Panc1 (cell line): ENCODE measurements around the gene MEIOB. TPM values are rescaled to one million over a fixed set of nuclear protein-coding genes. Genes with fewer than 3 reads are reported as not detected.
"Not testable (repeated sequence)": the region's sequence is repeated elsewhere in the genome, so short reads cannot be mapped to it uniquely, and the experiment has no call there.

Experiments used
- ATAC-seq: fragments of 200-7000 bp; cut with Tn5 transposase; 2 replicates; pipeline ENCODE4 v1.9.1; 2020; ENCODE audit warnings: mild to moderate bottlenecking, moderate library complexity
- Bru-seq: library from RNA; stranded (reverse); fragments of 400-500 nt; gene quantifications from one replicate; lab custom pipeline; 2021; lab: Mats Ljungman, UMichigan
- BruChase-seq, 2 experiments: library from RNA; stranded (reverse); fragments of 400-500 nt; gene quantifications; one replicate each; lab custom pipeline; 2021; lab: Mats Ljungman, UMichigan
- BruUV-seq: library from RNA; stranded (reverse); fragments of 400-500 nt; replicated peaks from 2 replicates; lab custom pipeline; 2021; lab: Mats Ljungman, UMichigan
- CTCF ChIA-PET: fragments of 300-600 bp; sonication (Branson Sonifier 250); formaldehyde crosslinking; loops from one replicate; lab custom pipeline; 2022; ENCODE audit warnings: antibody characterized with exemption; lab: Charles Lee
- POLR2A ChIA-PET: fragments of 300-600 bp; sonication (Branson Sonifier 250); formaldehyde crosslinking; loops from one replicate; lab custom pipeline; 2022; ENCODE audit warnings: antibody characterized with exemption; lab: Charles Lee
- DNase-seq: peaks from one replicate; pipeline ENCODE4 v3.0.0-alpha.2; 2010; ENCODE audit warnings: low read depth, low spot score
- H3K27ac ChIP-seq: 2 replicates; pipeline ENCODE4 v1.5.1; 2011; ENCODE audit warnings: mild to moderate bottlenecking, low read length, inconsistent platforms
- H3K27me3 ChIP-seq: fragments of 200-500 bp; sonication (Bioruptor generic); 2 replicates; pipeline ENCODE4 v1.6.0; 2014; ENCODE audit warnings: low read length, inconsistent platforms; ENCODE audit not compliant: control insufficient read depth, insufficient read depth
- H3K36me3 ChIP-seq: fragments of 200-500 bp; sonication (Bioruptor generic); 2 replicates; pipeline ENCODE4 v1.5.1; 2014; ENCODE audit warnings: inconsistent platforms, mild to moderate bottlenecking, low read length, moderate library complexity; ENCODE audit not compliant: control insufficient read depth, insufficient read depth
- H3K4me1 ChIP-seq: 2 replicates; pipeline ENCODE4 v1.5.1; 2011; ENCODE audit warnings: inconsistent platforms, mild to moderate bottlenecking, low read length, moderate library complexity; ENCODE audit not compliant: control insufficient read depth, insufficient read depth
- H3K4me3 ChIP-seq, 2 experiments: 2 replicates each; pipeline ENCODE4 v1.5.1; 2011 to 2012; ENCODE audit warnings: low read depth in 2 of 2, low read length in 2 of 2, mild to moderate bottlenecking in 2 of 2, inconsistent platforms in 1 of 2, moderate library complexity in 1 of 2
- H3K9me3 ChIP-seq: fragments of 200-500 bp; sonication (Bioruptor generic); 2 replicates; pipeline ENCODE4 v1.5.1; 2014; ENCODE audit warnings: low read depth, mild to moderate bottlenecking, inconsistent platforms, low read length, moderate library complexity; ENCODE audit not compliant: control insufficient read depth, insufficient read depth
- CTCF ChIP-seq: fragments of 450-650 bp; IDR thresholded peaks from 2 replicates; pipeline ENCODE4 v1.5.1; 2017; ENCODE audit warnings: mild to moderate bottlenecking
- POLR2AphosphoS5 ChIP-seq: IDR thresholded peaks from 2 replicates; pipeline ENCODE4 v1.6.1; 2012; ENCODE audit warnings: mild to moderate bottlenecking, low read depth, low read length, moderate library complexity
- SIN3A ChIP-seq: IDR thresholded peaks from 2 replicates; pipeline ENCODE4 v1.6.1; 2012; ENCODE audit warnings: low read depth, mild to moderate bottlenecking, low read length, moderate library complexity, borderline replicate concordance; ENCODE audit not compliant: insufficient read depth
- TCF7L2 ChIP-seq: IDR thresholded peaks from 2 replicates; pipeline ENCODE4 v1.6.1; 2011; ENCODE audit warnings: mild to moderate bottlenecking, low read depth, low read length, inconsistent platforms
- in situ Hi-C: cut with HindIII; loops from 2 replicates; pipeline ENCODE4 v1.10.0; 2016; ENCODE audit warnings: low sequenced_read_pairs, low pct_unique_long_range_greater_than_20kb
- intact Hi-C: fragments of 100-400 bp; cut with micrococcal nuclease; formaldehyde crosslinking; loops from one replicate; pipeline ENCODE4 v1.10.0; 2022; ENCODE audit not compliant: unreplicated experiment
- long read RNA-seq: library from polyadenylated mRNA; unstranded; transcript quantifications from one replicate; pipeline ENCODE4 v2.0.0, GENCODE V29; 2021; ENCODE audit not compliant: unreplicated experiment
- polyA plus RNA-seq: library from polyadenylated mRNA; unstranded; fragments of >200 nt; gene quantifications from one replicate; pipeline ENCODE4 v1.2.1, GENCODE V29; 2012; ENCODE audit warnings: missing spikeins; ENCODE audit not compliant: insufficient read length
- total RNA-seq: library from RNA; stranded (reverse); gene quantifications from one replicate; pipeline ENCODE4 v1.2.1, GENCODE V29; 2021; ENCODE audit not compliant: unreplicated experiment
- TF ChIP-seq, protein P1 (sequence below), 2 experiments: IDR thresholded peaks; 2 replicates each; pipeline ENCODE4 v1.6.1; 2011 to 2012; ENCODE audit warnings: low read depth in 2 of 2, control low read depth in 1 of 2, low read length in 1 of 2, mild to moderate bottlenecking in 1 of 2, moderate library complexity in 1 of 2; ENCODE audit not compliant: insufficient read depth in 1 of 2

Gene MEIOB, protein sequence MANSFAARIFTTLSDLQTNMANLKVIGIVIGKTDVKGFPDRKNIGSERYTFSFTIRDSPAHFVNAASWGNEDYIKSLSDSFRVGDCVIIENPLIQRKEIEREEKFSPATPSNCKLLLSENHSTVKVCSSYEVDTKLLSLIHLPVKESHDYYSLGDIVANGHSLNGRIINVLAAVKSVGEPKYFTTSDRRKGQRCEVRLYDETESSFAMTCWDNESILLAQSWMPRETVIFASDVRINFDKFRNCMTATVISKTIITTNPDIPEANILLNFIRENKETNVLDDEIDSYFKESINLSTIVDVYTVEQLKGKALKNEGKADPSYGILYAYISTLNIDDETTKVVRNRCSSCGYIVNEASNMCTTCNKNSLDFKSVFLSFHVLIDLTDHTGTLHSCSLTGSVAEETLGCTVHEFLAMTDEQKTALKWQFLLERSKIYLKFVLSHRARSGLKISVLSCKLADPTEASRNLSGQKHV
- total RNA-seq (not detected), Bru-seq, nascent RNA (percentile 8 among the genes with signal in this experiment), BruChase-seq, experiment 1, labeled RNA remaining after a 2-hour chase (percentile 11 among the genes with signal in this experiment), BruChase-seq, experiment 2, labeled RNA remaining after a 6-hour chase (percentile 7 among the genes with signal in this experiment)
- not detected for polyA plus RNA-seq
- long read RNA-seq, result 0 reads

DNA sequence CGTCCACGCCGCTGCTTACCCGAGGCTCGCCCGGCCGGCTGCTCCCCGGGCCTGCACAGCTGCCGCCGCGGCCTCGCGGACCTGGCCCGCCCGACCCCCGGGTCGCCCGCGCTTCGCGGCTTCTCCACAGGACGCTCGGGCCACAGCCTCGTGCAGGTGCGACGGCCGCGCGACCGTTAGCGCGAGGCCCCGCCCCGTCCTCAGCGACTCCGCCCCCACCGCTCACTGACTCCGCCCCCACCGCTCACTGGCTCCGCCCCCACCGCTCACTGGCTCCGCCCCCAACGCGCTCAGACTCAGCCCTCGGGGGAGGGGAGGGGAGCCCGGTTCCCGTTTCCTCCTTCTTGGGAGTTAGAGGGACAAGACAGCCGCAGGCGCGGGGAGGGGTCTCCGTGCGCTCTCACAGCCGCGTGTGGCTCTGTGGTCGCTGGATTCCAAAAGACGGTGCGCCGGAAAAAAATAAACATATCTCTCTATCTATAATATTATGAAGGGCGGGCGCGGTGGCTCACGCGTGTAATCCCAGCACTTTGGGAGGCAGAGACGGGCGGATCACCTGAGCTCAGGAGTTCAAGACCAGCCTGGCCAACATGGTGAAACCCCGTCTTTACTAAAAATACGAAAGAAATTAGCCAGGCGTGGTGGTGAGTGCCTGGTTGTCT is at the start of gene MEIOB:
Gene MEIOB, minus strand, starts transcription at position 191 of the 662 bp plus-strand sequence. CDS start 3,989 bp downstream, outside the sequence.
- in situ Hi-C loops, result no loop called here
- BruUV-seq, result no TSS peak
- intact Hi-C loops, result no loop called here
- CTCF ChIA-PET, result interaction anchor here (0.6 kb wide), 1 partner anchor 26 kb away, joined by 4 read pairs; no protein-coding TSS in a partner anchor
- H3K4me3 ChIP-seq, result no peak within 1 kb of the TSS; a peak in 2 of 4 replicates
- H3K27me3 ChIP-seq, result no peaks in the 10 kb centered on the region
- H3K9me3 ChIP-seq, result no peaks in the 10 kb centered on the region
- no peak for DNase-seq
- TF ChIP-seq POLR2AphosphoS5 (no peak), CTCF (no peak), TCF7L2 (no peak), SIN3A (no peak)
- TF ChIP-seq, protein P1, sequence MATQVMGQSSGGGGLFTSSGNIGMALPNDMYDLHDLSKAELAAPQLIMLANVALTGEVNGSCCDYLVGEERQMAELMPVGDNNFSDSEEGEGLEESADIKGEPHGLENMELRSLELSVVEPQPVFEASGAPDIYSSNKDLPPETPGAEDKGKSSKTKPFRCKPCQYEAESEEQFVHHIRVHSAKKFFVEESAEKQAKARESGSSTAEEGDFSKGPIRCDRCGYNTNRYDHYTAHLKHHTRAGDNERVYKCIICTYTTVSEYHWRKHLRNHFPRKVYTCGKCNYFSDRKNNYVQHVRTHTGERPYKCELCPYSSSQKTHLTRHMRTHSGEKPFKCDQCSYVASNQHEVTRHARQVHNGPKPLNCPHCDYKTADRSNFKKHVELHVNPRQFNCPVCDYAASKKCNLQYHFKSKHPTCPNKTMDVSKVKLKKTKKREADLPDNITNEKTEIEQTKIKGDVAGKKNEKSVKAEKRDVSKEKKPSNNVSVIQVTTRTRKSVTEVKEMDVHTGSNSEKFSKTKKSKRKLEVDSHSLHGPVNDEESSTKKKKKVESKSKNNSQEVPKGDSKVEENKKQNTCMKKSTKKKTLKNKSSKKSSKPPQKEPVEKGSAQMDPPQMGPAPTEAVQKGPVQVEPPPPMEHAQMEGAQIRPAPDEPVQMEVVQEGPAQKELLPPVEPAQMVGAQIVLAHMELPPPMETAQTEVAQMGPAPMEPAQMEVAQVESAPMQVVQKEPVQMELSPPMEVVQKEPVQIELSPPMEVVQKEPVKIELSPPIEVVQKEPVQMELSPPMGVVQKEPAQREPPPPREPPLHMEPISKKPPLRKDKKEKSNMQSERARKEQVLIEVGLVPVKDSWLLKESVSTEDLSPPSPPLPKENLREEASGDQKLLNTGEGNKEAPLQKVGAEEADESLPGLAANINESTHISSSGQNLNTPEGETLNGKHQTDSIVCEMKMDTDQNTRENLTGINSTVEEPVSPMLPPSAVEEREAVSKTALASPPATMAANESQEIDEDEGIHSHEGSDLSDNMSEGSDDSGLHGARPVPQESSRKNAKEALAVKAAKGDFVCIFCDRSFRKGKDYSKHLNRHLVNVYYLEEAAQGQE (IDR thresholded peaks at IDR 0.05; ENCODE audit: insufficient read depth in 1 of 2, low read depth in 2 of 2, low read length in 1 of 2), result no peak
- no peak for ATAC-seq
- POLR2A ChIA-PET, result no interaction called here
- H3K4me1 ChIP-seq, result peaks cover 20% of the 10 kb centered on the region
- peak within 1 kb of the TSS; percentile 81 for H3K27ac ChIP-seq
- no peaks in the 10 kb centered on the region for H3K36me3 ChIP-seq

DNA sequence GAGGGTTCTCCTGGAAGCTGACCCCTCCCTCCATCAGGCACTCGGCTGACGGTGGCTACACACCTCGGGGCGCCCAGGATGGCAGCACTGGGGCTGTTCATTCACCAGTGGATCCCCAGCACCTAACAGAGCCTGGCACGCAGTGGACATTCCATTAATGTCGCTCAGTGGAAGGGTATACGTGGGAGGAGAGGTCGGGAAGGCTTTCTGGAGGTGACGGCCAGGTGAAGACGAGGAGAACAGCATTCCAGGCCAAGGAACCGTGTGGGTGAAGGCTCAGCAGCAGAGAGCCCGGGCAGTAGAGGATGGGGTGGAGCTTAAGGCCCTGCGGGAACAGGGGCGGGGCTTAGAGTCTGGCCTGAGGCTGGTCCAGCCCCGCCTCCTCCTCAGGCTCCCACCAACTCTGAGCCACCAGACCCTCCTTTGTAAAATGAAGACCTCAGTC is 48.8 kb upstream of the MEIOB start:
- H3K4me1 ChIP-seq, result peaks cover 26% of the 10 kb centered on the region
- ChIA-PET POLR2A (interaction anchor here (0.6 kb wide), 1 partner anchor 41 kb away, joined by 11 read pairs; no protein-coding TSS in a partner anchor), CTCF (no interaction called here)
- no peak overlapping the region for H3K27ac ChIP-seq
- no peak for DNase-seq
- peaks cover 2% of the 10 kb centered on the region; the same call in 1 of the 2 replicates for H3K27me3 ChIP-seq
- intact Hi-C loops, result no loop called here
- no peaks in the 10 kb centered on the region for H3K36me3 ChIP-seq
- peak; percentile 49 for ATAC-seq
- BruUV-seq, result no TSS peak
- in situ Hi-C loops, result no loop called here
- H3K4me3 ChIP-seq, result peak overlapping the region in 1 of 2 experiments; percentile 17; a peak in 1 of 4 replicates
- TF ChIP-seq SIN3A (no peak), TCF7L2 (no peak), POLR2AphosphoS5 (no peak), CTCF (no peak)
- TF ChIP-seq, protein P1 (IDR thresholded peaks at IDR 0.05; ENCODE audit: insufficient read depth in 1 of 2, low read depth in 2 of 2, low read length in 1 of 2), result no peak
- H3K9me3 ChIP-seq, result no peaks in the 10 kb centered on the region

DNA sequence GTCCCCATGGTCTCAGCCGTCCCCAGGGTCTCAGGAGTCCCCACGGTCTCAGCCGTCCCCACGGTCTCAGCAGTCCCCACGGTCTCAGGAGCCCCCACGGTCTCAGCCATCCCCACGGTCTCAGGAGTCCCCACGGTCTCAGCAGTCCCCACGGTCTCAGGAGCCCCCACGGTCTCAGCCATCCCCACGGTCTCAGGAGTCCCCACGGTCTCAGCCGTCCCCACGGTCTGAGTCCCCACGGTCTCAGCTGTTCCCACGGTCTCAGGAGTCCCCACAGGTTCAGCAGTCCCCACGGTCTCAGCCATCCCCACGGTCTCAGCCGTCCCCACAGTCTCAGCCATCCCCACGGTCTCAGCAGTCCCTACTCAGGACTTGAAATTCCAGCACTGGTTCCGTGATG is 48.2 kb upstream of the MEIOB start:
- BruUV-seq, in situ Hi-C loops, POLR2A ChIA-PET: not testable (repeated sequence)

More for the DNA sequence above, 48.2 kb upstream of the MEIOB start:
- H3K27me3 ChIP-seq, ATAC-seq, H3K36me3 ChIP-seq, H3K9me3 ChIP-seq, H3K27ac ChIP-seq, DNase-seq, H3K4me3 ChIP-seq, intact Hi-C loops, CTCF ChIA-PET: not testable (repeated sequence)
- H3K4me1 ChIP-seq, result peaks cover 26% of the 10 kb centered on the region
